B cell (primary cell): ENCODE data around the gene CNGB1. TPM values are rescaled to one million over a fixed set of nuclear protein-coding genes. Genes with fewer than 3 reads are reported as not detected.

Source experiments
- ATAC-seq: fragments of 200-7000 bp; cut with Tn5 transposase; one replicate; pipeline ENCODE4 v1.10.0; 2021; ENCODE audit warnings: low read depth, mild to moderate bottlenecking, moderate number of reproducible peaks, moderate library complexity
- CTCF ChIA-PET: fragments of 350-600 bp; sonication (Branson Sonifier 250); formaldehyde crosslinking; loops from one replicate; lab custom pipeline; 2021; ENCODE audit warnings: antibody characterized with exemption, inconsistent platforms; lab: Charles Lee
- POLR2A ChIA-PET: fragments of 350-600 bp; sonication (Branson Sonifier 250); formaldehyde crosslinking; loops from one replicate; lab custom pipeline; 2021; ENCODE audit warnings: antibody characterized with exemption; lab: Charles Lee
- DNase-seq: peaks from one replicate; pipeline ENCODE4 v3.0.0; 2013
- H2AFZ ChIP-seq: 2 replicates; pipeline ENCODE4 v1.6.1; 2012; ENCODE audit warnings: mild to moderate bottlenecking, low read depth, low read length; ENCODE audit not compliant: insufficient read depth, poor library complexity, severe bottlenecking
- H3K27ac ChIP-seq, 2 donors: 1 replicate in 1 of 2; 2 replicates in 1 of 2; pipeline ENCODE4 v1.5.1; 2012 to 2013; ENCODE audit warnings: low read length in 2 of 2, mild to moderate bottlenecking in 2 of 2, moderate library complexity in 1 of 2
- H3K27me3 ChIP-seq, 4 experiments: fragments of 200-600 bp in 1 of 4; sonication (generic) in 1 of 4; replicated peaks in 1 of 4; 1 replicate in 2 of 4; 2 replicates in 2 of 4; pipeline versions ENCODE4 v1.6.1 to v1.7.0; 2013 to 2016; ENCODE audit warnings: low read length in 3 of 4, mild to moderate bottlenecking in 2 of 4, mixed read lengths in 1 of 4, moderate library complexity in 1 of 4; ENCODE audit not compliant: insufficient read depth in 4 of 4, control insufficient read depth in 3 of 4; ENCODE audit errors: control extremely low read depth in 1 of 4
- H3K36me3 ChIP-seq, 2 experiments: replicated peaks in 1 of 2; 1 replicate in 1 of 2; 2 replicates in 1 of 2; pipeline versions ENCODE4 v1.6.1 to v1.7.1; 2013; ENCODE audit warnings: low read length in 1 of 2; ENCODE audit not compliant: insufficient read depth in 2 of 2, control insufficient read depth in 1 of 2; ENCODE audit errors: control extremely low read depth in 1 of 2, extremely low read depth in 1 of 2
- H3K4me1 ChIP-seq, 2 donors: fragments of 200-600 bp in 1 of 2; sonication (generic) in 1 of 2; 1 replicate in 1 of 2; 2 replicates in 1 of 2; pipeline versions ENCODE4 v1.5.1 to v1.6.1; 2013 to 2017; ENCODE audit warnings: low read length in 2 of 2; ENCODE audit not compliant: control insufficient read depth in 2 of 2, insufficient read depth in 2 of 2
- H3K4me2 ChIP-seq: replicated peaks from 2 replicates; pipeline ENCODE3; 2012; ENCODE audit warnings: mild to moderate bottlenecking, low read depth, low read length; ENCODE audit not compliant: poor library complexity, severe bottlenecking
- H3K4me3 ChIP-seq, 5 experiments: fragments of 200-600 bp in 1 of 5; sonication (generic) in 1 of 5; 1 replicate in 3 of 5; 2 replicates in 2 of 5; pipeline versions ENCODE4 v1.5.1 to v1.7.0; 2011 to 2016; ENCODE audit warnings: low read length in 4 of 5, mild to moderate bottlenecking in 4 of 5, low read depth in 2 of 5, control low read depth in 1 of 5, moderate library complexity in 1 of 5; ENCODE audit not compliant: insufficient read depth in 1 of 5; ENCODE audit errors: control extremely low read depth in 1 of 5, extremely low read depth in 1 of 5
- H3K79me2 ChIP-seq: fragments of 200-600 bp; sonication (generic); one replicate; pipeline ENCODE4 v1.6.0; 2016; ENCODE audit warnings: low read length; ENCODE audit not compliant: control insufficient read depth, insufficient read depth
- H3K9ac ChIP-seq: fragments of 200-600 bp; sonication (generic); 2 replicates; pipeline ENCODE4 v1.6.1; 2017; ENCODE audit warnings: mild to moderate bottlenecking, low read length, moderate library complexity
- H3K9me3 ChIP-seq, 3 donors: one replicate each; pipeline versions ENCODE4 v1.6.1 to v1.7.1; 2013; ENCODE audit warnings: low read length in 2 of 3; ENCODE audit not compliant: control insufficient read depth in 2 of 3, insufficient read depth in 1 of 3; ENCODE audit errors: control extremely low read depth in 1 of 3
- H4K20me1 ChIP-seq: 2 replicates; pipeline ENCODE4 v1.6.0; 2012; ENCODE audit warnings: mild to moderate bottlenecking, low read length; ENCODE audit not compliant: insufficient read depth, control insufficient read depth, poor library complexity, severe bottlenecking
- H3K27ac Mint-ChIP-seq: one replicate; pipeline ENCODE4 v1.8.0; 2021; ENCODE audit warnings: mixed read lengths
- H3K27me3 Mint-ChIP-seq: one replicate; pipeline ENCODE4 v1.8.0; 2021; ENCODE audit warnings: mixed read lengths
- H3K4me1 Mint-ChIP-seq: one replicate; pipeline ENCODE4 v1.8.0; 2021; ENCODE audit warnings: mixed read lengths
- H3K4me3 Mint-ChIP-seq: one replicate; pipeline ENCODE4 v1.8.0; 2021; ENCODE audit warnings: mixed read lengths
- H3K9me3 Mint-ChIP-seq: one replicate; pipeline ENCODE4 v1.8.0; 2022; ENCODE audit warnings: mixed read lengths; ENCODE audit not compliant: insufficient read depth
- CTCF ChIP-seq: fragments of 200-600 bp; IDR thresholded peaks from one replicate; pipeline ENCODE4 v1.8.0; 2022; ENCODE audit warnings: antibody characterized with exemption, mild to moderate bottlenecking
- EZH2 ChIP-seq: IDR thresholded peaks from 2 replicates; pipeline ENCODE4 v1.6.1; 2012; ENCODE audit warnings: borderline replicate concordance, low read depth, mild to moderate bottlenecking, moderate library complexity, low read length; ENCODE audit not compliant: insufficient read depth, poor library complexity, severe bottlenecking
- WGBS: methylation state at CpG from one replicate; pipeline ENCODE4 v1.1.5; 2013; ENCODE audit warnings: missing lambda C conversion rate; ENCODE audit not compliant: insufficient coverage; 5-methylcytosine and 5-hydroxymethylcytosine counted together
- intact Hi-C: fragments of 100-400 bp; cut with micrococcal nuclease; formaldehyde crosslinking; loops from one replicate; pipeline ENCODE4 v1.10.0; 2022
- polyA plus RNA-seq: library from polyadenylated mRNA; depleted of rRNA; stranded (reverse); fragments of >200 nt; gene quantifications from 2 replicates; pipeline ENCODE4 v1.2.3, GENCODE V29; 2012
- total RNA-seq, 2 donors: library from RNA; stranded (reverse); fragments of 120-200 nt in 1 of 2; gene quantifications; 1 replicate in 1 of 2; 2 replicates in 1 of 2; pipeline versions ENCODE4 v1.2.3 to v1.2.4, GENCODE V29; 2013 to 2022

CNGB1 gene
- total and polyA plus RNA-seq, 2 donors (not counting 1 experiment from before 2014, with no cell fraction given): not detected

- H3K27ac Mint-ChIP-seq: no peak overlapping the region
- Histone ChIP-seq H3K4me2 (no peak overlapping the region), H3K27me3 (peaks cover 0 to 21% (median 7%) of the 10 kb centered on the region in 4 experiments), H3K4me3 (no peak overlapping the region), H3K4me1 (peaks cover 5 to 7% of the 10 kb centered on the region in 2 donors), H4K20me1 (no peaks in the 10 kb centered on the region), H3K27ac (no peak overlapping the region), H3K36me3 (no peaks in the 10 kb centered on the region), H3K9me3 (no peaks in the 10 kb centered on the region), H3K79me2 (no peaks in the 10 kb centered on the region), H2AFZ (no peak overlapping the region), H3K9ac (no peak overlapping the region)
- WGBS: 69% methylated on average over 3 of the region's 3 CpGs
- H3K9me3 Mint-ChIP-seq: no peaks in the 10 kb centered on the region
- DNase-seq: no peak
- peaks cover 60% of the 10 kb centered on the region for H3K27me3 Mint-ChIP-seq
- TF ChIP-seq CTCF (no peak), EZH2 (no peak)
- ChIA-PET CTCF (interaction anchor here (0.6 to 1.3 kb wide), 2 partner anchors 9 to 116 kb away, joined by 3 to 4 read pairs; no protein-coding TSS in a partner anchor), POLR2A (no interaction called here)
- intact Hi-C loops: no loop called here
- H3K4me1 Mint-ChIP-seq: peaks cover 7% of the 10 kb centered on the region
- no peak overlapping the region for H3K4me3 Mint-ChIP-seq
- ATAC-seq: no peak
These were observed 80.2 kb downstream of the CNGB1 start for GRCh38 chr16:57890752-57891111.

- WGBS: 85% methylated on average over 5 of the region's 9 CpGs
These were observed 80.8 kb downstream of the CNGB1 start for GRCh38 chr16:57889960-57890751.

More at GRCh38 chr16:57889960-57890751, 80.8 kb downstream of the CNGB1 start:
- Mint-ChIP-seq H3K4me1 (peaks cover 7% of the 10 kb centered on the region), H3K27me3 (peaks cover 65% of the 10 kb centered on the region), H3K9me3 (no peaks in the 10 kb centered on the region), H3K27ac (no peak overlapping the region), H3K4me3 (no peak overlapping the region)
- H3K36me3 ChIP-seq: no peaks in the 10 kb centered on the region
- no peaks in the 10 kb centered on the region for H4K20me1 ChIP-seq
- peaks cover 5 to 7% of the 10 kb centered on the region in 2 donors for H3K4me1 ChIP-seq
- ATAC-seq (no peak), DNase-seq (no peak)
- H3K27me3 ChIP-seq: peaks cover 0 to 20% (median 7%) of the 10 kb centered on the region in 4 experiments
- CTCF ChIA-PET: interaction anchor here (0.6 to 0.7 kb wide), 2 partner anchors 10 to 117 kb away, joined by 3 to 4 read pairs; no protein-coding TSS in a partner anchor
- TF ChIP-seq EZH2 (no peak), CTCF (no peak)
- no peak overlapping the region for H3K4me3 ChIP-seq
- H3K79me2 ChIP-seq: no peaks in the 10 kb centered on the region
- no peaks in the 10 kb centered on the region for H3K9me3 ChIP-seq
- intact Hi-C loops: no loop called here
- POLR2A ChIA-PET: no interaction called here
- H3K9ac ChIP-seq: no peak overlapping the region
- H3K27ac ChIP-seq: no peak overlapping the region
- no peak overlapping the region for H3K4me2 ChIP-seq
- H2AFZ ChIP-seq: no peak overlapping the region
